ENCODE measurements around the gene GTSF1L. TPM values are rescaled to one million over a fixed set of nuclear protein-coding genes. Genes with fewer than 3 reads are reported as not detected.

The GTSF1L gene
- total and polyA plus RNA-seq, 2 of the 4 experiments (the other 2 are of a cell fraction), result not detected

DNA sequence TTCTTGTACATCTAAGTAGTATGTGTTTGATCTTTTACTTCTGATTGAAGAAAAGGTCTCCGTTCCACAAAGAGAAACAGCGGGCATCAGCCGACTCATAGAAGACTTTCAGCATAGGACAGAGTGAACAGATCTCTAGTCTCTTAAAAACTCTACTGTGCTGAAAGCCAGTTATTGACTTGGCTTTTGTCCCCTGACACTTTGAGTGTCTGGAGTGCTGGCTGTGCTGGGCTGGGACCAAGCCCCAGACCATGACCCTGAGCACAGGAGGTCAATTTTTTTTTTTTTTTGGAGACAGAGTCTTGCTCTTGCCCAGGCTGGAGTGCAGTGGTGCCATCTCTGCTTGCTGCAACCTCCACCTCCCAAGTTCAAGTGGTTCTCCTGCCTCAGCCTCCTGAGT is 32.0 kb downstream of the GTSF1L start:
- Histone ChIP-seq H2BK120ac (ENCODE audit: low read depth, low read length) (no peak overlapping the region), H3K4me1 (ENCODE audit: control insufficient read depth, insufficient read depth, low read length) (no peaks in the 10 kb centered on the region), H3K23ac (ENCODE audit: low read depth, low read length) (no peak overlapping the region), H3K4me2 (ENCODE audit: low read depth, low read length) (no peak overlapping the region), H3K14ac (replicated peaks; ENCODE audit: low read depth, low read length) (no peak overlapping the region), H3K27ac (ENCODE audit: insufficient read depth, low read length) (no peak overlapping the region), H3K9ac (ENCODE audit: low read depth, low read length) (no peak overlapping the region), H3K79me1 (ENCODE audit: low read depth in 1 of 2, low read length in 2 of 2) (no peaks in the 10 kb centered on the region), H4K91ac (ENCODE audit: insufficient read depth, low read depth, low read length) (no peak overlapping the region), H2AFZ (replicated peaks; ENCODE audit: low read length, poor library complexity) (no peak overlapping the region), H3K9me1 (ENCODE audit: insufficient read depth, low read length) (no peaks in the 10 kb centered on the region), H2AK9ac (replicated peaks; ENCODE audit: low read depth, low read length, poor library complexity) (no peak overlapping the region), H3K27me3 (ENCODE audit: control insufficient read depth, insufficient read depth, low read length) (no peaks in the 10 kb centered on the region), H2BK20ac (ENCODE audit: low read depth, low read length) (no peak overlapping the region), H2BK15ac (ENCODE audit: low read depth, low read length) (no peak overlapping the region), H3K56ac (ENCODE audit: extremely low read depth, insufficient read depth, low read length) (no peak overlapping the region), H3K9me3 (ENCODE audit: control insufficient read depth, insufficient read depth, low read length) (no peaks in the 10 kb centered on the region), H4K5ac (ENCODE audit: low read depth, low read length) (no peak overlapping the region), H2BK5ac (ENCODE audit: low read depth, low read length, poor library complexity, severe bottlenecking) (no peak overlapping the region), H3K36me3 (ENCODE audit: control insufficient read depth, insufficient read depth, low read length) (no peaks in the 10 kb centered on the region), H3K4me3 (ENCODE audit: insufficient read depth, low read depth, low read length) (no peak overlapping the region), H2AK5ac (ENCODE audit: low read depth, low read length) (no peak overlapping the region), H4K20me1 (ENCODE audit: insufficient read depth, low read length) (no peaks in the 10 kb centered on the region; the same call in 1 of the 2 replicates), H4K8ac (ENCODE audit: low read depth in 2 of 2, low read length in 2 of 2) (no peak overlapping the region), H3K4ac (ENCODE audit: low read depth, low read length) (no peak overlapping the region), H3K18ac (ENCODE audit: low read depth, low read length) (no peak overlapping the region)
- intact Hi-C loops (cut with micrococcal nuclease), result no loop called here
- WGBS, 2 experiments (ENCODE audit: extremely low coverage in 2 of 2, insufficient read length in 1 of 2), result no CpG with 5 or more reads among the region's 3 CpGs
- no peak for DNase-seq
- no TSS peak for BruUV-seq (replicated peaks)
- ATAC-seq (ENCODE audit: low read depth), result no peak
- in situ Hi-C loops (cut with MboI; ENCODE audit: low sequenced_read_pairs), result loop anchor here (10.0 kb wide), 1 partner anchor 160 kb away; no protein-coding TSS in a partner anchor
- CTCF ChIA-PET, result no interaction called here
- dilution Hi-C loops (cut with HindIII; ENCODE audit: low sequenced_read_pairs, unreplicated experiment), result no loop called here
- POLR2A ChIA-PET (ENCODE audit: unreplicated experiment), result no interaction called here
- TF ChIP-seq MXI1 (IDR thresholded peaks at IDR 0.05; ENCODE audit: borderline replicate concordance, low read depth, low read length) (no peak), RAD21 (IDR thresholded peaks at IDR 0.05; ENCODE audit: low read length) (no peak), BHLHE40 (IDR thresholded peaks at IDR 0.05; ENCODE audit: low read depth, low read length) (no peak), RFX5 (IDR thresholded peaks at IDR 0.05; ENCODE audit: low read depth, low read length) (no peak), POLR2A (IDR thresholded peaks at IDR 0.05; ENCODE audit: low read depth, low read length) (no peak), MAFK (IDR thresholded peaks at IDR 0.05; ENCODE audit: low read depth, low read length) (no peak), MAZ (IDR thresholded peaks at IDR 0.05; ENCODE audit: borderline replicate concordance, low read depth, low read length) (no peak)
- TF ChIP-seq, protein P1, sequence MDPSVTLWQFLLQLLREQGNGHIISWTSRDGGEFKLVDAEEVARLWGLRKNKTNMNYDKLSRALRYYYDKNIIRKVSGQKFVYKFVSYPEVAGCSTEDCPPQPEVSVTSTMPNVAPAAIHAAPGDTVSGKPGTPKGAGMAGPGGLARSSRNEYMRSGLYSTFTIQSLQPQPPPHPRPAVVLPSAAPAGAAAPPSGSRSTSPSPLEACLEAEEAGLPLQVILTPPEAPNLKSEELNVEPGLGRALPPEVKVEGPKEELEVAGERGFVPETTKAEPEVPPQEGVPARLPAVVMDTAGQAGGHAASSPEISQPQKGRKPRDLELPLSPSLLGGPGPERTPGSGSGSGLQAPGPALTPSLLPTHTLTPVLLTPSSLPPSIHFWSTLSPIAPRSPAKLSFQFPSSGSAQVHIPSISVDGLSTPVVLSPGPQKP (IDR thresholded peaks at IDR 0.05; ENCODE audit: borderline replicate concordance, low read depth, low read length), result no peak

All from IMR-90 (cell line).